ENCODE measurements around the gene BEAN1.

GRCh38 chr16:66468321-66468965 lies 41.3 kb downstream of the BEAN1 start:
- no peak for TF ChIP-seq CTCF (IDR thresholded peaks at IDR 0.05)
- TF ChIP-seq POLR2AphosphoS5 (IDR thresholded peaks at IDR 0.05), result no peak

Measured in suprapubic skin (tissue), 3 donors.